ENCODE results near the gene PCA3.

PCA3 gene

GRCh38 chr9:76751001-76751400 lies 13.2 kb upstream of the PCA3 start:
- H3K4me1 ChIP-seq (ENCODE audit: control insufficient read depth, low read length) = peaks cover 7% of the 10 kb centered on the region
- no peaks in the 10 kb centered on the region for H4K20me1 ChIP-seq (ENCODE audit: control insufficient read depth, insufficient read depth, low read depth, low read length)
- H3F3A ChIP-seq (ENCODE audit: control insufficient read depth, insufficient read depth) = no peaks in the 10 kb centered on the region
- no peak overlapping the region for H3K4me2 ChIP-seq (ENCODE audit: low read length)
- H3K9me2 ChIP-seq (replicated peaks; ENCODE audit: control insufficient read depth, low read length) = no peaks in the 10 kb centered on the region
- H3K27me3 ChIP-seq (ENCODE audit: control insufficient read depth, low read length) = peaks cover 4% of the 10 kb centered on the region
- TF ChIP-seq CTCF (IDR thresholded peaks at IDR 0.05; ENCODE audit: low read depth, low read length, poor library complexity, severe bottlenecking) (no peak), EZH2phosphoT487 (IDR thresholded peaks at IDR 0.05; ENCODE audit: borderline replicate concordance, low read length) (no peak)
- no peaks in the 10 kb centered on the region for H3K9me3 ChIP-seq (ENCODE audit: control insufficient read depth, insufficient read depth, low read length)
- no peak overlapping the region for H3K27ac ChIP-seq (ENCODE audit: low read depth, low read length)
- H3K4me3 ChIP-seq (ENCODE audit: low read length) = no peak overlapping the region
- no peaks in the 10 kb centered on the region for H3K79me2 ChIP-seq (ENCODE audit: control insufficient read depth, low read length)
- H3K36me3 ChIP-seq (ENCODE audit: control insufficient read depth, low read length) = no peaks in the 10 kb centered on the region

- Histone ChIP-seq H3K27me3 (ENCODE audit: control insufficient read depth, low read length) (peaks cover 23% of the 10 kb centered on the region), H3K27ac (ENCODE audit: low read depth, low read length) (no peak overlapping the region), H3K36me3 (ENCODE audit: control insufficient read depth, low read length) (no peaks in the 10 kb centered on the region), H3K9me2 (replicated peaks; ENCODE audit: control insufficient read depth, low read length) (no peaks in the 10 kb centered on the region), H4K20me1 (ENCODE audit: control insufficient read depth, insufficient read depth, low read depth, low read length) (no peaks in the 10 kb centered on the region), H3K4me3 (ENCODE audit: low read length) (no peak overlapping the region), H3K4me2 (ENCODE audit: low read length) (no peak overlapping the region), H3K79me2 (ENCODE audit: control insufficient read depth, low read length) (no peaks in the 10 kb centered on the region), H3K9me3 (ENCODE audit: control insufficient read depth, insufficient read depth, low read length) (no peaks in the 10 kb centered on the region), H3F3A (ENCODE audit: control insufficient read depth, insufficient read depth) (no peaks in the 10 kb centered on the region), H3K4me1 (ENCODE audit: control insufficient read depth, low read length) (peaks cover 13% of the 10 kb centered on the region)
- TF ChIP-seq CTCF (IDR thresholded peaks at IDR 0.05; ENCODE audit: low read depth, low read length, poor library complexity, severe bottlenecking) (no peak), EZH2phosphoT487 (IDR thresholded peaks at IDR 0.05; ENCODE audit: borderline replicate concordance, low read length) (no peak)
These were observed 8.0 kb upstream of the PCA3 start for GRCh38 chr9:76756268-76756640.

GRCh38 chr9:76756941-76757673 lies 7.1 kb upstream of the PCA3 start:
- Histone ChIP-seq H3K79me2 (ENCODE audit: control insufficient read depth, low read length) (no peaks in the 10 kb centered on the region), H3K4me3 (ENCODE audit: low read length) (no peak overlapping the region), H3K4me1 (ENCODE audit: control insufficient read depth, low read length) (peaks cover 13% of the 10 kb centered on the region), H4K20me1 (ENCODE audit: control insufficient read depth, insufficient read depth, low read depth, low read length) (no peaks in the 10 kb centered on the region), H3K36me3 (ENCODE audit: control insufficient read depth, low read length) (no peaks in the 10 kb centered on the region), H3K27me3 (ENCODE audit: control insufficient read depth, low read length) (peaks cover 23% of the 10 kb centered on the region), H3F3A (ENCODE audit: control insufficient read depth, insufficient read depth) (no peaks in the 10 kb centered on the region), H3K9me3 (ENCODE audit: control insufficient read depth, insufficient read depth, low read length) (no peaks in the 10 kb centered on the region), H3K4me2 (ENCODE audit: low read length) (no peak overlapping the region), H3K27ac (ENCODE audit: low read depth, low read length) (no peak overlapping the region), H3K9me2 (replicated peaks; ENCODE audit: control insufficient read depth, low read length) (no peaks in the 10 kb centered on the region)
- TF ChIP-seq CTCF (IDR thresholded peaks at IDR 0.05; ENCODE audit: low read depth, low read length, poor library complexity, severe bottlenecking) = no peak
- no peak for TF ChIP-seq EZH2phosphoT487 (IDR thresholded peaks at IDR 0.05; ENCODE audit: borderline replicate concordance, low read length)

All from DOHH2 (cell line).